RWPE1 (cell line): Measurements from ENCODE around the gene SGSM1.

Experiments used
- CTCF ChIA-PET: fragments of 350-600 bp; sonication (Branson Sonifier 250); formaldehyde crosslinking; extraction: SDS; loops from one replicate; lab custom pipeline; 2021; lab: Yijun Ruan, JAX
- POLR2A ChIA-PET: fragments of 400-600 bp; formaldehyde crosslinking; extraction: SDS; loops from one replicate; lab custom pipeline; 2020; ENCODE audit warnings: antibody characterized with exemption; ENCODE audit not compliant: low non-redundant PET; lab: Yijun Ruan, JAX
- DNase-seq: peaks from one replicate; pipeline ENCODE4 v3.0.0; 2012; ENCODE audit warnings: low spot score
- H3K27ac ChIP-seq: fragments of 450-650 bp; 2 replicates; pipeline ENCODE4 v1.5.1; 2017
- CTCF ChIP-seq: fragments of 450-650 bp; conservative IDR thresholded peaks from 2 replicates; pipeline ENCODE4 v1.5.1; 2017; ENCODE audit warnings: low read depth, mild to moderate bottlenecking

The SGSM1 gene

GRCh38 chr22:24845041-24845898 lies 39.3 kb downstream of the SGSM1 start:
- TF ChIP-seq CTCF = no peak
- no peak overlapping the region for H3K27ac ChIP-seq
- peak; percentile 35 for DNase-seq
- ChIA-PET POLR2A (no interaction called here), CTCF (no interaction called here)

GRCh38 chr22:24847490-24847889 lies 41.5 kb downstream of the SGSM1 start:
- TF ChIP-seq CTCF = no peak
- no peak for DNase-seq
- ChIA-PET CTCF (no interaction called here), POLR2A (no interaction called here)
- H3K27ac ChIP-seq = no peak overlapping the region

- ChIA-PET POLR2A (no interaction called here), CTCF (interaction anchor here (1.4 kb wide), 1 partner anchor 76 kb away, joined by 4 read pairs; no protein-coding TSS in a partner anchor)
- no peak for DNase-seq
- no peak overlapping the region for H3K27ac ChIP-seq
- no peak for TF ChIP-seq CTCF
Measured at GRCh38 chr22:24848559-24849168, 42.7 kb downstream of the SGSM1 start.

GRCh38 chr22:24855794-24856193 lies 49.8 kb downstream of the SGSM1 start:
- DNase-seq = no peak
- H3K27ac ChIP-seq = no peak overlapping the region
- POLR2A ChIA-PET = no interaction called here
- CTCF ChIA-PET = no interaction called here
- no peak for TF ChIP-seq CTCF

GRCh38 chr22:24857576-24857975 lies 51.6 kb downstream of the SGSM1 start:
- no peak for TF ChIP-seq CTCF
- no peak for DNase-seq
- POLR2A ChIA-PET = no interaction called here
- no peak overlapping the region for H3K27ac ChIP-seq
- CTCF ChIA-PET = no interaction called here

GRCh38 chr22:24859587-24859986 lies 53.6 kb downstream of the SGSM1 start:
- H3K27ac ChIP-seq = no peak overlapping the region
- CTCF ChIA-PET = no interaction called here
- DNase-seq = no peak
- POLR2A ChIA-PET = no interaction called here
- no peak for TF ChIP-seq CTCF
